ENCODE measurements around the gene BRI3. TPM values are rescaled to one million over a fixed set of nuclear protein-coding genes. Genes with fewer than 3 reads are reported as not detected.

BRI3 gene
- polyA plus RNA-seq, 1 donor (not counting 4 experiments of a cell fraction or from before 2014, with no cell fraction given): 121 TPM

DNA sequence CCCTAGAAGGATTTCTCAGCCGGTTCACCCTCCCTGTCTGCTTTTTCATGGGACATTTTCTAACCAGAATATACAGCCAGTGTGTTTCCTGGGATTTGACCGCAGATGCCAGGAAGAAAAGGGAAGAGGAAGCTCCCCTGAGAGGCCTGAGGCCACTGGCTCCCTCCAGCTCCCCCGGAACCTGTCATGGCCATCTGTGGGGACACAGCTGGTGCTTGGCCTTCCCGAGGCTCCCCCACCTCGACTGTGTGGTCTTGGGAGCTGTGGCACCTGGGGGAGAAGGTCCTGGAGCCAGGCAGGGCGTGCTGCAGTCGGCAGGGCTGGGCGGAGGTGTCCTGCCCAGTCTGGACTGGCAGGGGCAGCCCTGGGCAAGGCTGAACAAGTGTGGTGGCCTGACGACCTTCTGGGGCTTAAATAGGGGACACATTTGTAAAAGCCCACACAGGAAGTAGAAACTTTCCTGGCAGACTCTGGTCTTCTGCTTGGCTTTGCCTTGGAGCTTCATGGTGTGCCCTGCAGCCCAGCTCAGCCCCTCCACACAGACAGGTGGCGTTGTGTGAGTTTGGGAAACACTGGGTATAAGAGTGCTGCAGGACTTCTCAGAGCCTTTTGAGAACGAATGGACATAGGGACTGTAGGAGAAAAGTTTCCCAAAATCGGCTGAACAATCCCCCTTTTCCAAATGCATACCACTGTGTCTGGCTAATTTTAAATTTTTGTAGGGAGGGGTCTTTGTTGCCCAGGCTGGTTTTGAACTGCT lies 6.8 kb downstream of the BRI3 start:
- no peak for FAIRE-seq

DNA sequence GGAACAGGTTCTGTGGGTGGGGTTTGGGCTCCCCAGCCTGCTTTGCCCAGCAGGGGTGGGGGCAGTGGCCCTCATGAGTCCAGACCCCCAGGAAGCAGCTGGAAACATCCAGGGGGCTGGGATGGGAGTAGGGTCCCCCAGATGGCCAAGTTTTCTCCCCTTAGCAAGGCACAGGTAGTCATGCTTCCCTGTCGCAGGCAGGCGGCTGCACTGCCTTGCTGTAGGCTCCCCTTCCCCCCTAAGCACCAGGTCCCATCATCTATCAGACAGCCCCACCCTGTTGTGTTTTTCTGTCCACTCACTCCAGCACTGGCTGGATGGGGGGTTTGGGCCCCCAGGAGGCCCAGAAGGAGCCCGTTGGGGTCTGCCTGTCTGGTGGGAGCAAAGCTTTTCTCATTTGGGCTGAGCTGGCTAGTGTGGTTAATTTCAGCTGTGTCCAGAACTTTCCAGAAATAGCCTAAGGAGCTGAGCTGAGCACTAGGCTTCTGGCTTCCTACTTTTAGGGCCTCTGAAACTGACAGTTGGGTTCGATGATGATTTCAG lies 7.9 kb downstream of the BRI3 start:
- Histone ChIP-seq H3K4me2 (ENCODE audit: control insufficient read depth, extremely low read depth, insufficient read depth, low read depth, low read length) (no peak overlapping the region), H3K27me3 (ENCODE audit: control insufficient read depth, extremely low read depth, insufficient read depth, low read length) (no peaks in the 10 kb centered on the region), H3K9ac (ENCODE audit: control insufficient read depth, extremely low read depth, insufficient read depth, low read length) (no peak overlapping the region), H2AFZ (ENCODE audit: control insufficient read depth, low read length) (no peak overlapping the region), H4K20me1 (ENCODE audit: control insufficient read depth, extremely low read depth, insufficient read depth, low read length) (peaks cover 18% of the 10 kb centered on the region), H3K9me3 (ENCODE audit: control insufficient read depth, low read depth, low read length) (no peaks in the 10 kb centered on the region), H3K9me1 (ENCODE audit: control insufficient read depth, extremely low read depth, insufficient read depth, low read length) (peaks cover 4% of the 10 kb centered on the region), H3K4me3 (ENCODE audit: control insufficient read depth in 2 of 3, extremely low read depth in 1 of 3, insufficient read depth in 2 of 3, low read depth in 1 of 3, low read length in 3 of 3) (no peak overlapping the region), H3K36me3 (ENCODE audit: control insufficient read depth in 2 of 2, extremely low read depth in 1 of 2, insufficient read depth in 2 of 2, low read length in 2 of 2) (peaks cover 29 to 31% of the 10 kb centered on the region in 2 experiments), H3K27ac (ENCODE audit: control insufficient read depth, insufficient read depth, low read length) (no peak overlapping the region), H3K79me2 (ENCODE audit: control insufficient read depth, insufficient read depth, low read length) (peaks cover 47% of the 10 kb centered on the region), H3K4me1 (ENCODE audit: control insufficient read depth, extremely low read depth, insufficient read depth, low read length) (peaks cover 44% of the 10 kb centered on the region)
- TF ChIP-seq, protein P1, sequence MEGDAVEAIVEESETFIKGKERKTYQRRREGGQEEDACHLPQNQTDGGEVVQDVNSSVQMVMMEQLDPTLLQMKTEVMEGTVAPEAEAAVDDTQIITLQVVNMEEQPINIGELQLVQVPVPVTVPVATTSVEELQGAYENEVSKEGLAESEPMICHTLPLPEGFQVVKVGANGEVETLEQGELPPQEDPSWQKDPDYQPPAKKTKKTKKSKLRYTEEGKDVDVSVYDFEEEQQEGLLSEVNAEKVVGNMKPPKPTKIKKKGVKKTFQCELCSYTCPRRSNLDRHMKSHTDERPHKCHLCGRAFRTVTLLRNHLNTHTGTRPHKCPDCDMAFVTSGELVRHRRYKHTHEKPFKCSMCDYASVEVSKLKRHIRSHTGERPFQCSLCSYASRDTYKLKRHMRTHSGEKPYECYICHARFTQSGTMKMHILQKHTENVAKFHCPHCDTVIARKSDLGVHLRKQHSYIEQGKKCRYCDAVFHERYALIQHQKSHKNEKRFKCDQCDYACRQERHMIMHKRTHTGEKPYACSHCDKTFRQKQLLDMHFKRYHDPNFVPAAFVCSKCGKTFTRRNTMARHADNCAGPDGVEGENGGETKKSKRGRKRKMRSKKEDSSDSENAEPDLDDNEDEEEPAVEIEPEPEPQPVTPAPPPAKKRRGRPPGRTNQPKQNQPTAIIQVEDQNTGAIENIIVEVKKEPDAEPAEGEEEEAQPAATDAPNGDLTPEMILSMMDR (optimal IDR thresholded peaks at IDR 0.05 in 1 of 3, IDR thresholded peaks at IDR 0.05 in 1 of 3, conservative IDR thresholded peaks at IDR 0.05 in 1 of 3; ENCODE audit: extremely low read depth in 1 of 3, insufficient read depth in 2 of 3, low read length in 3 of 3): no peak
- no peak for TF ChIP-seq EZH2 (IDR thresholded peaks at IDR 0.05; ENCODE audit: low read length)
- dilution Hi-C loops (cut with MboI; ENCODE audit: extremely low pct_ligation_motif_present, low sequenced_read_pairs): no loop called here
- FAIRE-seq (no peak), DNase-seq (ENCODE audit: low read depth, low spot score) (no peak)

More for the DNA sequence above, 6.8 kb downstream of the BRI3 start:
- Histone ChIP-seq H3K27me3 (ENCODE audit: control insufficient read depth, extremely low read depth, insufficient read depth, low read length) (no peaks in the 10 kb centered on the region), H3K9me3 (ENCODE audit: control insufficient read depth, low read depth, low read length) (no peaks in the 10 kb centered on the region), H3K79me2 (ENCODE audit: control insufficient read depth, insufficient read depth, low read length) (peaks cover 58% of the 10 kb centered on the region), H3K27ac (ENCODE audit: control insufficient read depth, insufficient read depth, low read length) (peak overlapping the region; percentile 40), H3K9ac (ENCODE audit: control insufficient read depth, extremely low read depth, insufficient read depth, low read length) (peak overlapping the region; percentile 43), H3K4me2 (ENCODE audit: control insufficient read depth, extremely low read depth, insufficient read depth, low read depth, low read length) (peak overlapping the region; percentile 60), H4K20me1 (ENCODE audit: control insufficient read depth, extremely low read depth, insufficient read depth, low read length) (peaks cover 17% of the 10 kb centered on the region), H3K4me1 (ENCODE audit: control insufficient read depth, extremely low read depth, insufficient read depth, low read length) (peaks cover 52% of the 10 kb centered on the region), H2AFZ (ENCODE audit: control insufficient read depth, low read length) (no peak overlapping the region), H3K36me3 (ENCODE audit: control insufficient read depth in 2 of 2, extremely low read depth in 1 of 2, insufficient read depth in 2 of 2, low read length in 2 of 2) (peaks cover 25 to 30% of the 10 kb centered on the region in 2 experiments), H3K9me1 (ENCODE audit: control insufficient read depth, extremely low read depth, insufficient read depth, low read length) (peaks cover 4% of the 10 kb centered on the region), H3K4me3 (ENCODE audit: control insufficient read depth in 2 of 3, extremely low read depth in 1 of 3, insufficient read depth in 2 of 3, low read depth in 1 of 3, low read length in 3 of 3) (no peak overlapping the region)
- no peak for DNase-seq (ENCODE audit: low read depth, low spot score)
- TF ChIP-seq EZH2 (IDR thresholded peaks at IDR 0.05; ENCODE audit: low read length): no peak
- TF ChIP-seq, protein P1 (optimal IDR thresholded peaks at IDR 0.05 in 1 of 3, IDR thresholded peaks at IDR 0.05 in 1 of 3, conservative IDR thresholded peaks at IDR 0.05 in 1 of 3; ENCODE audit: extremely low read depth in 1 of 3, insufficient read depth in 2 of 3, low read length in 3 of 3): no peak
- dilution Hi-C loops (cut with MboI; ENCODE audit: extremely low pct_ligation_motif_present, low sequenced_read_pairs): no loop called here
